Measurements from ENCODE around the gene DSE.

The DSE gene

DNA sequence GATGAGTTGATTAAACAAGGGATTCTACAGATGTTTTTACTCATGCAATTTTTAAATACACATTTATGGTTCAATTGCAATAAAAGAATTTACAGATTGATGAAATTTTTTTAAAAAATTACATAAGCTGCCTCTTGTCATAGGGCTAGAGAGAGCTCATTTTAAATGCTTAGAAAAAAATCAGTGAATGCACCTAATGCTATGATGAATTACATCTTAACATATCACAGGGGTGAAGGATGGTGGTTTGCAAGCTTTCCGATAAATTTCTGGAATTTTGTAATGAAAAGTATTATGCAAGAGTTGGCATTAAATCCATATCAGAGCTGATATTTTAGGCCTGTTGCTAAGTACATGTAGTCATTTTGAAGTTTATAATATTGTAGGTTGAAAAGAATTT is 29.6 kb downstream of the DSE start:
- WGBS = 97% methylated on average over 1 of the region's 1 CpG
- H3K36me3 ChIP-seq (ENCODE audit: insufficient read depth, low read length) = peaks cover 15% of the 10 kb centered on the region
- H3K27ac ChIP-seq (ENCODE audit: low read depth, low read length) = no peak overlapping the region
- no peaks in the 10 kb centered on the region for H3K27me3 ChIP-seq (ENCODE audit: insufficient read depth, low read length)
- peaks cover 28% of the 10 kb centered on the region for H3K4me1 ChIP-seq (ENCODE audit: insufficient read depth, low read length)
- no peak overlapping the region for H3K4me3 ChIP-seq (ENCODE audit: low read length)
- H3K9me3 ChIP-seq (ENCODE audit: insufficient read depth, low read depth, low read length) = no peaks in the 10 kb centered on the region
- H3K9ac ChIP-seq (ENCODE audit: low read depth, low read length) = no peak overlapping the region

DNA sequence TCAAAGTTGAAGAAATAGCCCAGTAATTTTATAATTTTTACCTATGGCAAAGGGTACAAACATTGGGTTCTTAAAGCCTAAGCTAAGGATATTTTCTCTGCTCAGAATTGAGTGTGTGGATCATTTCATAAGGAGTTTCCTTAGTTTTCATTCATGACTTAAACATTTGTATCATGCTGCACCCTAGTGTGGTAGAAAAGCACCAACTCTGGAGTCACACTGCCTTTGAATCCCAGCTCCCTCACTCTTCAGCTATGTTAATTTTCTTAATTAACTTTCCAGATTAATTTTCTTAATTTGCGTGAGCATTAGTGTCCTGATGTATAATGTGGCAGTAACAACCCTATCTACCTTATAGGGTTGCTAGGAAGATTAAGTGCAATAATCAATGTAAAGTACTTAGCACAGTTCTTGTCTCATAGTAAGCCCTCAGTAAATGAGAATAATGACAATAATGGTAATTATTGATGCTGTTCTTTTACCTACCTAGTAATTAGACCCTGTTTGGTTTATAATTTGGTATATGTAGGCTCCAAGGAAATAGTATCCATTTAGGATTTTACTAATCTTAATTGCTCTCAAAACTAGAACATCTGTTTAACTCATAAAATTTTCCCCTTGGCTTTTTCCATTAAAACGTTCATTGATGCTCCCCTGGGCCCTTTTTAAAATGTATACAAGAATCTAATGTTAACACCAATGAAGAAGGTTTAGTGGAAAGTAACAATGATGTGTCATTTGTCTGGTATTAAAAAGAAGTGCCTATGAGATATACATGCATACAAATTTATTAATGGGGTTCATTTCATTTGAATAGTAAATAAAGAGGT is 31.6 kb downstream of the DSE start:
- H3K4me1 ChIP-seq (ENCODE audit: insufficient read depth, low read length) = peaks cover 45% of the 10 kb centered on the region

DNA sequence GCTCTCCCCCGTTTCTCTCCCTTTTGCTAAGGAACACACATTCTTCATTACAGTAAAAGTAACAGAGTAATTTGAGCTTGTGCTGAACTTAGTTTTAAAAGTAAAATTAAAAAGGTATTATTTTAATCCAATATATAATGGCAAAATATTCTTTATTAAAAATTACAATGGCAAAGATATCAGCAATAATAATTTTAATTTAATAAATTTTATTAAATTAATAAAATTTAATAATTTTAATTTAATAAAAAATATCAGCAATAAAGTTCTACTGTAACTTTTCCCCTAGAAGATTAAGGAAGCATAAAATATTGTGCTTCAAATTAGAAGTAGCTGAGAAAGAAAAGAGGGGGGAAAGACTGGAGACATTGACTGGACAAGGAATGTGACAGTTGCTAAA is 32.5 kb downstream of the DSE start:
- peaks cover 36% of the 10 kb centered on the region for H3K4me1 ChIP-seq (ENCODE audit: insufficient read depth, low read length)
- H3K27ac ChIP-seq (ENCODE audit: low read depth, low read length) = no peak overlapping the region
- H3K36me3 ChIP-seq (ENCODE audit: insufficient read depth, low read length) = peaks cover 15% of the 10 kb centered on the region
- no peak overlapping the region for H3K9ac ChIP-seq (ENCODE audit: low read depth, low read length)
- H3K4me3 ChIP-seq (ENCODE audit: low read length) = no peak overlapping the region
- no peaks in the 10 kb centered on the region for H3K27me3 ChIP-seq (ENCODE audit: insufficient read depth, low read length)
- WGBS = 33% methylated on average over 1 of the region's 1 CpG
- H3K9me3 ChIP-seq (ENCODE audit: insufficient read depth, low read depth, low read length) = no peaks in the 10 kb centered on the region

More for the DNA sequence above, 31.6 kb downstream of the DSE start:
- Histone ChIP-seq H3K9ac (ENCODE audit: low read depth, low read length) (no peak overlapping the region), H3K36me3 (ENCODE audit: insufficient read depth, low read length) (peaks cover 15% of the 10 kb centered on the region), H3K27ac (ENCODE audit: low read depth, low read length) (no peak overlapping the region), H3K27me3 (ENCODE audit: insufficient read depth, low read length) (no peaks in the 10 kb centered on the region), H3K9me3 (ENCODE audit: insufficient read depth, low read depth, low read length) (no peaks in the 10 kb centered on the region), H3K4me3 (ENCODE audit: low read length) (no peak overlapping the region)
- no CpG with 5 or more reads among the region's 2 CpGs for WGBS

DNA sequence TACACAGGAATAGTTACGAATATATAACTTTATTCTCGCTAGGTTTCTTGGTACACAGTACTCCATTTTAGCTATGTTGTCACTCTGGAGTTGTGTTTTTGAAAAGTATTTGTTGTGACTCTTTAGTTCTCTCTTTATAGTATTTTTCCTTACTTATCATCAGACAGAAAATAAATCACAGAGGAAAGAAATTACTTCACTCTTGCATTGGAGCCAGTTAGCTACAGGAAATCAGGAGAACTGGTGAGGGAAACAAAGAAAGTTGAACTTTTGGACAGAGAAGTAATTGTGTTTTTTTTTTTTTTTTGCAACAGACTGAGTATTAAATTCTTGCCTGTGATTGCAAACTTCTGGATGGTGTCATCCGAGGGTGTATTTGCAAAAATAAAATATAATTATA is 33.9 kb downstream of the DSE start:
- Histone ChIP-seq H3K36me3 (ENCODE audit: insufficient read depth, low read length) (peaks cover 15% of the 10 kb centered on the region), H3K4me1 (ENCODE audit: insufficient read depth, low read length) (peaks cover 32% of the 10 kb centered on the region), H3K9me3 (ENCODE audit: insufficient read depth, low read depth, low read length) (no peaks in the 10 kb centered on the region), H3K4me3 (ENCODE audit: low read length) (no peak overlapping the region), H3K9ac (ENCODE audit: low read depth, low read length) (no peak overlapping the region), H3K27me3 (ENCODE audit: insufficient read depth, low read length) (no peaks in the 10 kb centered on the region), H3K27ac (ENCODE audit: low read depth, low read length) (no peak overlapping the region)
- no CpG with 5 or more reads among the region's 3 CpGs for WGBS

DNA sequence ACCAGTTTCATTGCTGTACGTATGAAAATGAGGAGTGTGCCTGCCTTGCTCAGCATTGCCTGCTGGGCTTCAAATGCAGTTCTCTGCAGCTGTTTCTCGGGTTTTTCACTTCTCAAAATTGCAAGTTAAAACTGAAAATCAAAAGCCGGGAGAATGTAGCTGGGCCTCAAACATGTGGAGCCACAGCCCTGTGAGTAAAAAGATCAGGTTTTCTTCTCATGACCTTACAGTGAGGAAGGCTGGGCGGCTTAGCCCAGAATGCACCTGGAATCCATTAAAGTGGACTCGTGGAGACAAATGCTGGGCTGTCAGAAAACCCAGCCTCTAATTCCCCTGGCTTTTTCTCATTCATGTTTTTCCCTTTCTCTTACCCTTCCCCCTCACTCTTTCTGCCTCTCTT is 34.4 kb downstream of the DSE start:
- H3K9me3 ChIP-seq (ENCODE audit: insufficient read depth, low read depth, low read length) = no peaks in the 10 kb centered on the region
- H3K4me1 ChIP-seq (ENCODE audit: insufficient read depth, low read length) = peaks cover 32% of the 10 kb centered on the region
- no peaks in the 10 kb centered on the region for H3K27me3 ChIP-seq (ENCODE audit: insufficient read depth, low read length)
- peak overlapping the region; percentile 48; the same call in 1 of the 2 replicates for H3K27ac ChIP-seq (ENCODE audit: low read depth, low read length)
- H3K9ac ChIP-seq (ENCODE audit: low read depth, low read length) = no peak overlapping the region
- H3K36me3 ChIP-seq (ENCODE audit: insufficient read depth, low read length) = peaks cover 12% of the 10 kb centered on the region
- 68% methylated on average over 5 of the region's 5 CpGs for WGBS
- H3K4me3 ChIP-seq (ENCODE audit: low read length) = no peak overlapping the region

DNA sequence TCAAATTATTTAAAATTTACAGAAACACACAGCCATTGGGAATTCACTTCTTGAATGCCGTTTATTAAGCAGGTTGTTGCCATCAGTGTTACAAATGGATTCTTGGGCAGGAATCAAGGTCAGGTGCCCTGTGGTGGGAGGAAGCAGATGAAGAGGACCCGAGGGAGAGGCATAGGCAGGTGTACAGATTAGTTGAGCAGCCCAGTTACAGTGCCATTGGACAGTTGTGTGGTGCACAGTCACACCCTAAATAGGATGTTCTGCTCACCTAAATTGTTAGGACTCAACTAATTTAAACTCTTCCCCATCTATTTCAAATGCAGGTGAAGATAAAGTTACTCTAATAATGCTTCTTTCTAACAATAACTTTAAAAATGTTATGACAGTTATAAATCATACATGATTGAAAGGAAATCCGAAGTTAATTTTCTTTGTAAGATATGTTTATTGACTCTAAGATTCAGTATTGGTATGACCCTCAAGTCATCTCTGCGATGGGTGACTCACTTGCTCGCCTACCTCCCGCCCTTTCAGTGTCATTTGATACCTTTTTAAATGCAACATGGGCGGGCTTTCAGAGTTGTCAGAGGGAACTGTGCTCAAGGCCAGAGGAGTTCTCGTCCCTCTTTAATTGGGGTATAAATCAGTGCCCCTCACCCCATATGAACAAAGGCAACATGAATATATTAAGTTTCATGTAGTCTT is 35.1 kb downstream of the DSE start:
- H3K9ac ChIP-seq (ENCODE audit: low read depth, low read length) = no peak overlapping the region
- 47% methylated on average over 8 of the region's 8 CpGs for WGBS
- no peaks in the 10 kb centered on the region for H3K27me3 ChIP-seq (ENCODE audit: insufficient read depth, low read length)
- peaks cover 6% of the 10 kb centered on the region; the same call in 1 of the 2 replicates for H3K36me3 ChIP-seq (ENCODE audit: insufficient read depth, low read length)
- no peak overlapping the region for H3K27ac ChIP-seq (ENCODE audit: low read depth, low read length)
- H3K4me1 ChIP-seq (ENCODE audit: insufficient read depth, low read length) = peaks cover 32% of the 10 kb centered on the region
- H3K9me3 ChIP-seq (ENCODE audit: insufficient read depth, low read depth, low read length) = no peaks in the 10 kb centered on the region
- no peak overlapping the region for H3K4me3 ChIP-seq (ENCODE audit: low read length)

DNA sequence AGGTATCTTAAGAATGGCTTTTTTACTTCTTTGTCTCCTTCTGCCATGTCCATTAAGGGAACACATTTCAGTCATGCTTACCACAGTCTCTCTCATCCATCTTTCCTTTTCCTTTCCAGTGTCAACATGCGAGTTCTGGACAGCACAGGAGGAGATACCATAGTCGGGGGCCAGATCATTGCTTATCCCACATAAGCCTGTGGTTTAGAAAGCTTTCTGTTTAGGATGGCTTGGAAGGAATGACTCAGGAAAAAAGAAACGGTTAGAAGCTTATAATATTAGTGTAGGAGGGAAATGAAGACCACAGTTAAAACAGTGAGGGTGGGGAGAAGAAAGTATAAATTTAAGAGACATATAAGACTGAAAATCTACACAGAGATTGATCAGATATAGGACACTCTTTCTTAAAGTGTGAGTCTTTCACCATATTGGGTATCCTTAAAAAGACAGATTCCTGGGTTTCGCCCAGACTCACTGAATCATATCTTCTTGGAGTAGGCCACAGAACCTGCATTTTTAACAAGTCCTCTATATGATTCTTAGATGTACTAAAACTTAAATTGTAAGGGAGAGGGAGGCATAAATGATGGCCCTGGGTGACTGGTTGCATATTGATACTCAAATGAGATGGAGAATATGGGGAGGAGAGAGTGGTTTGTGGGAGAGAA is 36.1 kb downstream of the DSE start:
- Histone ChIP-seq H3K27me3 (ENCODE audit: insufficient read depth, low read length) (no peaks in the 10 kb centered on the region), H3K36me3 (ENCODE audit: insufficient read depth, low read length) (peaks cover 6% of the 10 kb centered on the region; the same call in 1 of the 2 replicates), H3K9ac (ENCODE audit: low read depth, low read length) (no peak overlapping the region), H3K4me3 (ENCODE audit: low read length) (no peak overlapping the region), H3K9me3 (ENCODE audit: insufficient read depth, low read depth, low read length) (no peaks in the 10 kb centered on the region), H3K27ac (ENCODE audit: low read depth, low read length) (no peak overlapping the region), H3K4me1 (ENCODE audit: insufficient read depth, low read length) (peaks cover 32% of the 10 kb centered on the region)
- 87% methylated on average over 4 of the region's 4 CpGs for WGBS

DNA sequence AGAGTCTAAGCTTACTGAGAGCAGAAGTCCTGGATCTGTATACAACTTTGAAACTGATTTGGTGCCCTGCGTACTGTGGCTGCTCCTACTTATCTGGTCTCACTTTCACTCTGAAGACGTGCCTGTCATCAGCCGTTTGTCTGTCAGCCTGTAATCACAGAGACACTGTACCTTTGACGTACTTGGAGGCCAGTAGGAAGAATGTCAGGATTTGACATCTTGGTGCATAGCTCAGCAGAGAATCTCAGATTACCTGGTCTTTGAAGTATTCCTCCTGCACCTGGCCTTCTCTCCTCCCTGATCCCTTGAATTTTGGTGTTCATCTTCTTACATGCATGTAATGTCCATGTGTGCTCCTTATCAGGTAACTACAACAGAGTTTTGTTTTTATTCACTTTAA is 37.7 kb downstream of the DSE start:
- H3K9ac ChIP-seq (ENCODE audit: low read depth, low read length) = no peak overlapping the region
- peaks cover 6% of the 10 kb centered on the region; the same call in 1 of the 2 replicates for H3K36me3 ChIP-seq (ENCODE audit: insufficient read depth, low read length)
- H3K4me1 ChIP-seq (ENCODE audit: insufficient read depth, low read length) = peaks cover 38% of the 10 kb centered on the region

DNA sequence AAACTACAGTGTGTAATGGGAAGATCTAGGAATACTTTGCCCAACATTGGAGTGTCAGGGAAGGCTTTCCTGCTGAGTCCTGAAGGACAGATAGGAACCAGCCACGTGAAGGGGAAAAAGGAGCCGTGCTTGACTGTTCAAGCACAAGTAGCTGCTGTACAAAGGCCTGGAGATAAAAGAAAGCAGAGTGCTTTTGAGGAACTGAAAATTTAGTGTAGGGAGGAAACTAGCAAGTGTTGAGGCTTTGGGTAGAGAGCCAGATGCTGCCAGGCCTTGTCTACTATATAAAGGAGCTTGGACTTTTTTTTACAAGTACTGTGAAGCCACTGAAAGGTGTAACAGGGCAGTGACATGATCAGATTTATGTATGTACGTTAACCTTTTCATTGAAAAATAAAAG is 39.0 kb downstream of the DSE start:
- H3K27ac ChIP-seq (ENCODE audit: low read depth, low read length) = no peak overlapping the region
- no peak overlapping the region for H3K9ac ChIP-seq (ENCODE audit: low read depth, low read length)
- peaks cover 30% of the 10 kb centered on the region for H3K4me1 ChIP-seq (ENCODE audit: insufficient read depth, low read length)
- H3K4me3 ChIP-seq (ENCODE audit: low read length) = no peak overlapping the region
- no peaks in the 10 kb centered on the region for H3K27me3 ChIP-seq (ENCODE audit: insufficient read depth, low read length)
- 86% methylated on average over 3 of the region's 3 CpGs for WGBS
- H3K9me3 ChIP-seq (ENCODE audit: insufficient read depth, low read depth, low read length) = no peaks in the 10 kb centered on the region
- peaks cover 6% of the 10 kb centered on the region; the same call in 1 of the 2 replicates for H3K36me3 ChIP-seq (ENCODE audit: insufficient read depth, low read length)

More for the DNA sequence above, 37.7 kb downstream of the DSE start:
- no peak overlapping the region for H3K4me3 ChIP-seq (ENCODE audit: low read length)
- no peaks in the 10 kb centered on the region for H3K9me3 ChIP-seq (ENCODE audit: insufficient read depth, low read depth, low read length)
- WGBS = 89% methylated on average over 4 of the region's 4 CpGs
- no peaks in the 10 kb centered on the region for H3K27me3 ChIP-seq (ENCODE audit: insufficient read depth, low read length)
- no peak overlapping the region for H3K27ac ChIP-seq (ENCODE audit: low read depth, low read length)

DNA sequence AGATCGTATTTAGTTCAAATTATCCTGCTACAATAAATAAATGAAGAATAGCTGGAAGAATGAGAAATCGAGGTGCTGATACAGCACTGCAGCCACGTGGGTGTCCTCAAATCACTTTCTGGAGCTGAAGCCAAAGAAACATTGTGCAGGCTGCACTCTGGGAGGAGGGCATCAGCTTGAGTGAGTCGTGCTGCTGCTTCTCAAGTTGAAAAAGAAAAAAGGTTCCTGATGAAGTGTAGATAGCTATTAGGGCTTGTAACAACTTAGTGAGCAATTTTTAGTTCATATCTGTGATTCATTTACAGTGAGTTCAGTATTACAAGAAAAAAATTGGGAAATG is 40.5 kb downstream of the DSE start:
- Histone ChIP-seq H3K9ac (ENCODE audit: low read depth, low read length) (no peak overlapping the region), H3K9me3 (ENCODE audit: insufficient read depth, low read depth, low read length) (no peaks in the 10 kb centered on the region), H3K27ac (ENCODE audit: low read depth, low read length) (no peak overlapping the region), H3K36me3 (ENCODE audit: insufficient read depth, low read length) (peaks cover 6% of the 10 kb centered on the region; the same call in 1 of the 2 replicates), H3K4me3 (ENCODE audit: low read length) (no peak overlapping the region), H3K4me1 (ENCODE audit: insufficient read depth, low read length) (peaks cover 27% of the 10 kb centered on the region), H3K27me3 (ENCODE audit: insufficient read depth, low read length) (no peaks in the 10 kb centered on the region)
- 79% methylated on average over 3 of the region's 4 CpGs for WGBS

DNA sequence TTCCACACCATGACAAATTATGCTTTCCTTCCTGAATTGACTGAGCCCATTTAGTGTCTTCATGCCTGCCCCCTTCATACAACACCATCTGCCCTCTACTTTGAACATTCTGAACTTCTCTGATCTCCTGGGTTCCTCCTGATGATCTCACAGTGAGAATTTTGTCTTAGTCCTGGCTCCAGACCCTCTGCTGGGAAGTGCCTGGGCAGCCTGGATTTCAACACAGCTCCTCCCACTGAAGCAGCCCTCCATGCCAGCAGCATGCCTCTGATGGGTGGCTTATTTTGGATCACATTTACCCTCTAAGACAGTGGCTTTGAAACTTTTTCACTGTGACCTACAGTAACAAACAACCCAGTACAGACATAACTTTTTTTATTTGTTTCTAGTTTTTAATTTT is 41.5 kb downstream of the DSE start:
- Histone ChIP-seq H3K4me3 (ENCODE audit: low read length) (no peak overlapping the region), H3K4me1 (ENCODE audit: insufficient read depth, low read length) (peaks cover 18% of the 10 kb centered on the region), H3K36me3 (ENCODE audit: insufficient read depth, low read length) (peaks cover 6% of the 10 kb centered on the region; the same call in 1 of the 2 replicates), H3K27ac (ENCODE audit: low read depth, low read length) (no peak overlapping the region), H3K9ac (ENCODE audit: low read depth, low read length) (no peak overlapping the region), H3K9me3 (ENCODE audit: insufficient read depth, low read depth, low read length) (no peaks in the 10 kb centered on the region), H3K27me3 (ENCODE audit: insufficient read depth, low read length) (no peaks in the 10 kb centered on the region)
